ENCODE results near the gene CNN2. TPM values are rescaled to one million over a fixed set of nuclear protein-coding genes. Genes with fewer than 3 reads are reported as not detected.

The CNN2 gene
- total RNA-seq, 2 donors from 2014 or later: 47.8 to 48.5 TPM

- Histone ChIP-seq H3K36me3 (peaks cover 60% of the 10 kb centered on the region), H3K27ac (no peak overlapping the region), H3K9me3 (no peaks in the 10 kb centered on the region), H3K27me3 (no peaks in the 10 kb centered on the region), H3K4me1 (peaks cover 0 to 11% of the 10 kb centered on the region in 2 donors), H3K4me3 (no peak overlapping the region)
- no peak for DNase-seq (ENCODE audit: low spot score)
- TF ChIP-seq CTCF (IDR thresholded peaks at IDR 0.05): no peak
These were observed 15.6 kb upstream of the CNN2 start for GRCh38 chr19:1010586-1011510.

- H3K4me1 ChIP-seq: peaks cover 0 to 21% of the 10 kb centered on the region in 2 donors
- no peaks in the 10 kb centered on the region for H3K27me3 ChIP-seq
- no peak for TF ChIP-seq CTCF (IDR thresholded peaks at IDR 0.05)
- no peak overlapping the region for H3K4me3 ChIP-seq
- no peak overlapping the region for H3K27ac ChIP-seq
- no peak for DNase-seq (ENCODE audit: low spot score)
- no peaks in the 10 kb centered on the region for H3K9me3 ChIP-seq
- peaks cover 60% of the 10 kb centered on the region for H3K36me3 ChIP-seq
These were observed 14.5 kb upstream of the CNN2 start for GRCh38 chr19:1011831-1012333.

- Histone ChIP-seq H3K9me3 (no peaks in the 10 kb centered on the region), H3K36me3 (peaks cover 60% of the 10 kb centered on the region), H3K27ac (no peak overlapping the region), H3K4me3 (no peak overlapping the region), H3K4me1 (peaks cover 0 to 25% of the 10 kb centered on the region in 2 donors), H3K27me3 (no peaks in the 10 kb centered on the region)
- no peak for TF ChIP-seq CTCF (IDR thresholded peaks at IDR 0.05)
- DNase-seq (ENCODE audit: low spot score): no peak
These were observed 14.1 kb upstream of the CNN2 start for GRCh38 chr19:1012334-1012733.

DNA sequence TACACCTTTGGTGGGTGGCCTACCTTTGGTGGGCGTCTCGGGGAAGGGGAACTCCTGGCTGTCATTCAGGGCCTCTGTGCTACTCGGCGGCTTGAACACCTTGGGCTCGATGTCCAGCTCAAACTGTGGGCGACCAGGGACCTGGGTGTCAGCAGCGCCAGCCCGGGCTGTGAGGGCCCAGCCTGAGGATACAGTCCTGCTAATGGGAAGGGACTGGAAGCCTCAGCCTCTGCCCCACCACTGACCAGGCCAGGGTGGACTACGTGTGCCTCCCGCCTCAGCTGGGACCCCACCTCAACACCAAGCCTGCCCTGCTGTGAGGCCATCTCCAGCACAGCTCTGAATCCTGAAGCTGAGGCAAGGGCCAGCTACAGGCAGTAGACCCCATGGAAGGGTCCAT lies 13.2 kb upstream of the CNN2 start:
- DNase-seq (ENCODE audit: low spot score): no peak

More for the DNA sequence above, 13.2 kb upstream of the CNN2 start:
- H3K27ac ChIP-seq: no peak overlapping the region
- H3K27me3 ChIP-seq: no peaks in the 10 kb centered on the region
- H3K9me3 ChIP-seq: no peaks in the 10 kb centered on the region
- TF ChIP-seq CTCF (IDR thresholded peaks at IDR 0.05): no peak
- peaks cover 0 to 34% of the 10 kb centered on the region in 2 donors for H3K4me1 ChIP-seq
- H3K4me3 ChIP-seq: no peak overlapping the region
- H3K36me3 ChIP-seq: peaks cover 60% of the 10 kb centered on the region

Measured in right atrium auricular region (tissue), 2 donors.